Stimulated activated naive CD4-positive, alpha-beta T cell treated with Interleukin-2 at 50 U/mL for 16 hours (primary cell): ENCODE data around the gene ELOVL1.

Experiments
- DNase-seq: peaks from one replicate; lab custom pipeline; 2025; lab: John Stamatoyannopoulos, UW

The ELOVL1 gene

GRCh38 chr1:43354936-43355335, 12.9 kb downstream of the ELOVL1 start:
- no peak for DNase-seq

- no peak for DNase-seq
Observed at GRCh38 chr1:43354471-43354870, 13.3 kb downstream of the ELOVL1 start.

GRCh38 chr1:43352881-43353280, 14.9 kb downstream of the ELOVL1 start:
- no peak for DNase-seq

- DNase-seq: no peak
Observed at GRCh38 chr1:43352351-43352705, 15.5 kb downstream of the ELOVL1 start.

- no peak for DNase-seq
Observed at GRCh38 chr1:43351421-43352350, 16.1 kb downstream of the ELOVL1 start.

- DNase-seq: no peak
Observed at GRCh38 chr1:43350976-43351375, 16.8 kb downstream of the ELOVL1 start.

- no peak for DNase-seq
Observed at GRCh38 chr1:43349594-43350306, 18.1 kb downstream of the ELOVL1 start.

GRCh38 chr1:43348809-43349593, 18.8 kb downstream of the ELOVL1 start:
- peak; percentile 36 for DNase-seq

- no peak for DNase-seq
Observed at GRCh38 chr1:43348343-43348808, 19.4 kb downstream of the ELOVL1 start.

- no peak for DNase-seq
Observed at GRCh38 chr1:43346636-43347035, 21.2 kb downstream of the ELOVL1 start.

- DNase-seq: no peak
Observed at GRCh38 chr1:43345120-43345519, 22.7 kb downstream of the ELOVL1 start.

GRCh38 chr1:43344267-43344850, 23.5 kb downstream of the ELOVL1 start:
- no peak for DNase-seq

GRCh38 chr1:43340559-43340958, 27.3 kb downstream of the ELOVL1 start:
- DNase-seq: no peak

GRCh38 chr1:43339584-43340232, 28.1 kb downstream of the ELOVL1 start:
- no peak for DNase-seq

GRCh38 chr1:43338001-43338400, 29.8 kb downstream of the ELOVL1 start:
- DNase-seq: no peak

- DNase-seq: no peak
Observed at GRCh38 chr1:43337588-43337987, 30.2 kb downstream of the ELOVL1 start, which contains the start of gene MPL. Gene MPL, plus strand, starts transcription at chr1:43337818. Its CDS starts 31 bp downstream, at chr1:43337849.

GRCh38 chr1:43334453-43335205, 33.2 kb downstream of the ELOVL1 start:
- no peak for DNase-seq

GRCh38 chr1:43331688-43332087, 36.1 kb downstream of the ELOVL1 start:
- no peak for DNase-seq

GRCh38 chr1:43329995-43330751, 37.6 kb downstream of the ELOVL1 start:
- peak; percentile 56 for DNase-seq
